Brain microvascular endothelial cell (primary cell): ENCODE results near the gene CADM2.

ENCODE experiments used
- DNase-seq: peaks from one replicate; pipeline ENCODE4 v3.0.0-alpha.2; 2020
- H3K27ac ChIP-seq: fragments of 250-450 bp; sonication (Bioruptor Pico); 2 replicates; pipeline ENCODE4 v1.5.1; 2020; ENCODE audit warnings: mild to moderate bottlenecking, moderate library complexity
- H3K27me3 ChIP-seq: fragments of 250-450 bp; sonication (Bioruptor Pico); replicated peaks from 2 replicates; pipeline ENCODE4 v1.5.1; 2020; ENCODE audit warnings: mild to moderate bottlenecking
- H3K36me3 ChIP-seq: fragments of 250-450 bp; sonication (Bioruptor Pico); replicated peaks from 2 replicates; pipeline ENCODE4 v1.5.1; 2020; ENCODE audit warnings: mild to moderate bottlenecking
- H3K4me3 ChIP-seq: 2 replicates; pipeline ENCODE4 v1.5.1; 2011; ENCODE audit warnings: low read depth, mild to moderate bottlenecking, control low read depth, low read length, moderate library complexity
- in situ Hi-C: cut with HindIII; loops from 2 replicates; pipeline ENCODE4 v1.10.0; 2017; ENCODE audit warnings: low sequenced_read_pairs, low pct_ligation_motif_present
- TF ChIP-seq, protein P1 (sequence below): IDR thresholded peaks from 2 replicates; pipeline ENCODE4 v1.5.1; 2011; ENCODE audit warnings: low read depth, mild to moderate bottlenecking, moderate library complexity, low read length, control low read depth, inconsistent platforms; ENCODE audit errors: missing control alignments

The CADM2 gene

DNA sequence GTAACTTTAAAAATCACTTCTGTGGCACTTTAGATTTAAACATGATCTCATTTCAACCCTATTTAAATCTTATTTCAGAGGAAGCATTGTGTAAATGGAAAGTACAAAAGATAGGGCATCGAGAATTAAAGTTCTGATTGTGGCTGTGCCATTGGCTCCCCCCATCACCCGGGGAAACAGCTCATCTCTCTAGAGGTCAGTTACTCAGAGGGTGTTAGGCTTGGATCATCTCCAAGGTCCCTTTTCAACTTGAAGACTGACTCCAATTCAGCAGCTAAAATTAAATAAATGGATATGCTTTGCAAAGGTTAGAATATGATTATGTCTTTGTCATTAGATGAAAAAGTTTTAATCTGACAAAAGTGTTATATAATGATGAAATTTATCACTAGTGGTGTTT, 20.1 kb downstream of the CADM2 start:
- no peak for DNase-seq
- Histone ChIP-seq H3K27me3 (no peaks in the 10 kb centered on the region), H3K4me3 (no peak overlapping the region), H3K36me3 (no peaks in the 10 kb centered on the region), H3K27ac (no peak overlapping the region)
- in situ Hi-C loops, result no loop called here
- TF ChIP-seq, protein P1, sequence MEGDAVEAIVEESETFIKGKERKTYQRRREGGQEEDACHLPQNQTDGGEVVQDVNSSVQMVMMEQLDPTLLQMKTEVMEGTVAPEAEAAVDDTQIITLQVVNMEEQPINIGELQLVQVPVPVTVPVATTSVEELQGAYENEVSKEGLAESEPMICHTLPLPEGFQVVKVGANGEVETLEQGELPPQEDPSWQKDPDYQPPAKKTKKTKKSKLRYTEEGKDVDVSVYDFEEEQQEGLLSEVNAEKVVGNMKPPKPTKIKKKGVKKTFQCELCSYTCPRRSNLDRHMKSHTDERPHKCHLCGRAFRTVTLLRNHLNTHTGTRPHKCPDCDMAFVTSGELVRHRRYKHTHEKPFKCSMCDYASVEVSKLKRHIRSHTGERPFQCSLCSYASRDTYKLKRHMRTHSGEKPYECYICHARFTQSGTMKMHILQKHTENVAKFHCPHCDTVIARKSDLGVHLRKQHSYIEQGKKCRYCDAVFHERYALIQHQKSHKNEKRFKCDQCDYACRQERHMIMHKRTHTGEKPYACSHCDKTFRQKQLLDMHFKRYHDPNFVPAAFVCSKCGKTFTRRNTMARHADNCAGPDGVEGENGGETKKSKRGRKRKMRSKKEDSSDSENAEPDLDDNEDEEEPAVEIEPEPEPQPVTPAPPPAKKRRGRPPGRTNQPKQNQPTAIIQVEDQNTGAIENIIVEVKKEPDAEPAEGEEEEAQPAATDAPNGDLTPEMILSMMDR, result no peak

DNA sequence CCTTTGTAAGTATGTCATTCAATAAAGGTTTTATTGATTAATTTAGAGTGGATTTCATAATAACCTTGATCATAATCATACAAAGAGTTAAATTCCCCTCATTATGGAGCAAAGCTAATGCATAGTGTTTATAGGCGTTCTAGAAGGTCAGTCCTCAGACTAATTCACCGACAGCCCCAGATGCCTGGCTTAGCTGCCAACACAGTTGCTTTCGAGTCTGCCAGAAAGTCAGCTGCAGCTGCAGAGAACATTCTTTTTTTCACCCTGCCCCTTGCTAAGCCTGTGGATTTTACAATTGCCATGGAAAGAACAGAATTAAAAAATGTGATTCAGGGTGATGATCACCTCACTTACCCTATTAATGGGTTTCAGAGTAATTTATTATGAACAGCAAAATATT, 21.2 kb downstream of the CADM2 start:
- Histone ChIP-seq H3K36me3 (no peaks in the 10 kb centered on the region), H3K27me3 (no peaks in the 10 kb centered on the region), H3K27ac (no peak overlapping the region), H3K4me3 (no peak overlapping the region)
- no peak for DNase-seq
- in situ Hi-C loops, result no loop called here
- TF ChIP-seq, protein P1, result no peak

DNA sequence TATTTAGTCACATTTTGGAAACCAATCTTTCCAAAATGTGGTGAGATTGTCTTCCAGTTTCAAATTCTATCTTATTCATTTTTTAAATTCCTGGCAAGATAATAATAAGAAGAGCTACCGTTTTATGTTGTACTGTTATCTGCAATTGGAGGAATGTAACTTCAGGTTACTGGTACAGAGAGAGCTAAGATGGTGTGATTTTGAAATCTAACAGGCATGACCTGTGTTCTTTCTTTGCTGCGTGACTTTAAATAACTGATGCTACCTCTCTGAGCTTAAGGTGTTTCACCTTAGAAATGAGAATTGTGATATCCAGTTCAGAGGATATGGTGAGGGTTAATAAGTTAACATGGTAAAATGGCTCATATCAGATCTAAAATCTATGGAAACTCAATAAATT, 21.7 kb downstream of the CADM2 start:
- Histone ChIP-seq H3K36me3 (no peaks in the 10 kb centered on the region), H3K27me3 (no peaks in the 10 kb centered on the region), H3K4me3 (no peak overlapping the region), H3K27ac (no peak overlapping the region)
- DNase-seq, result no peak
- in situ Hi-C loops, result no loop called here
- TF ChIP-seq, protein P1, result no peak

DNA sequence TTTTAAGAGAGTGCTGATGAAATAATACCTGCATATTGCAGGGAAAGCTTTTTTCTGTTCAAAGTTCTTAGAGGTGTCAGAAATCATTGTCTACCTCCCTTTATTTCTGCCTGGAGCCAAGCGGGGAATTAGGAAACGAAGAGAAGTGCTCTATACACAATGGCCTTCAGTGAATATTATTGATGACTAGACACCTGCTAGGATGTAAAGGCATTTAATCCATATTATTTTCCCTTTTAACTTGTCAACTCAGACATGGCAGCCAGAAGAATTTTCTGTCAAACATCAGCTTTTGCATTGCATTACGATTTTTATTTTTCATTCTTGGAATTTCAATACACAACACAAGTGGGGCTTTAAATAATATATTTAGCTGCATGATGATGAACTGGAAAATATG, 24.7 kb downstream of the CADM2 start:
- H3K27ac ChIP-seq, result no peak overlapping the region
- in situ Hi-C loops, result no loop called here
- TF ChIP-seq, protein P1, result no peak
- H3K36me3 ChIP-seq, result no peaks in the 10 kb centered on the region
- no peaks in the 10 kb centered on the region for H3K27me3 ChIP-seq
- DNase-seq, result no peak
- no peak overlapping the region for H3K4me3 ChIP-seq

DNA sequence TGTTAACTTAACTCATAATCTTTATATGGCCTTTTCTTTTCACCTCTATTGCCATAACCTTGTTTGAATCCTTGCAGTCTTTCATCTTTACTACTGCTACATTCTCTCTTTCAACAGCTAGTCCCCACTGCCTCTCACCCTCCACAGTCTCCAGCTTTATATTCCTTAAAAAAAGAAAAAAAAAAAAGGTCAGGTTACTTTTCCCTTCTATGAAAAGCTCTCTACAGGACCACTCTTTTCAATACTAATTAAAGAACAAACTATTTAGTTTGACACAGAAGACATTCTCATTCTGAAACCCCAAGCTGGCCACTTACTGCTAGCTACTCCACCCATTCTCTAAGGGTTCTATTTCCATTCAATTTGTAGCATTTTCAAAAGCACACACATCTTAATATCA, 25.6 kb downstream of the CADM2 start:
- DNase-seq, result no peak
- H3K36me3 ChIP-seq, result no peaks in the 10 kb centered on the region
- in situ Hi-C loops, result no loop called here
- no peak overlapping the region for H3K27ac ChIP-seq
- TF ChIP-seq, protein P1, result no peak
- H3K4me3 ChIP-seq, result no peak overlapping the region
- H3K27me3 ChIP-seq, result no peaks in the 10 kb centered on the region

DNA sequence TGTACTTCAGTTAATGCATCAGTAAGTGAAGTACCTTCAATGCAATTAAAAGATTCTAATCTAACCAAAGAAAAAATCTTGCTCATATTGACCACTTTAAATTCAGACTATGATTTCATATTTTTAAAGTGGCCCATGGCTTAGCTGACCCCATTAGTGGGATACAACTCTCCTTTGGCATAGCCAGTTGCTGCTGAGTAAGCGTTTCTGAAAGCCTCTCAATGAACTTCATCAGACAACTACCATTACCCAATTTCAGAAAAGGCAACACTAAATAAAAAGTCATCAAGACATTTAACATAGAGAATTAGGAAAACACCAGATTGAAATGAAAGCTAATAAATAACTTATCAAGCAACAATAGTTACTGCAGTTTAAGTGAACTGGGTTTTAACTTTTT, 27.0 kb downstream of the CADM2 start:
- no peaks in the 10 kb centered on the region for H3K36me3 ChIP-seq
- TF ChIP-seq, protein P1, result no peak

More for the DNA sequence above, 27.0 kb downstream of the CADM2 start:
- DNase-seq, result no peak
- no peak overlapping the region for H3K4me3 ChIP-seq
- in situ Hi-C loops, result no loop called here
- no peak overlapping the region for H3K27ac ChIP-seq
- no peaks in the 10 kb centered on the region for H3K27me3 ChIP-seq
